ENCODE results near the gene MTX2. TPM values are rescaled to one million over a fixed set of nuclear protein-coding genes. Genes with fewer than 3 reads are reported as not detected.

The MTX2 gene
- 10 to 100 TPM; 27.3 to 30.1 TPM for total RNA-seq

DNA sequence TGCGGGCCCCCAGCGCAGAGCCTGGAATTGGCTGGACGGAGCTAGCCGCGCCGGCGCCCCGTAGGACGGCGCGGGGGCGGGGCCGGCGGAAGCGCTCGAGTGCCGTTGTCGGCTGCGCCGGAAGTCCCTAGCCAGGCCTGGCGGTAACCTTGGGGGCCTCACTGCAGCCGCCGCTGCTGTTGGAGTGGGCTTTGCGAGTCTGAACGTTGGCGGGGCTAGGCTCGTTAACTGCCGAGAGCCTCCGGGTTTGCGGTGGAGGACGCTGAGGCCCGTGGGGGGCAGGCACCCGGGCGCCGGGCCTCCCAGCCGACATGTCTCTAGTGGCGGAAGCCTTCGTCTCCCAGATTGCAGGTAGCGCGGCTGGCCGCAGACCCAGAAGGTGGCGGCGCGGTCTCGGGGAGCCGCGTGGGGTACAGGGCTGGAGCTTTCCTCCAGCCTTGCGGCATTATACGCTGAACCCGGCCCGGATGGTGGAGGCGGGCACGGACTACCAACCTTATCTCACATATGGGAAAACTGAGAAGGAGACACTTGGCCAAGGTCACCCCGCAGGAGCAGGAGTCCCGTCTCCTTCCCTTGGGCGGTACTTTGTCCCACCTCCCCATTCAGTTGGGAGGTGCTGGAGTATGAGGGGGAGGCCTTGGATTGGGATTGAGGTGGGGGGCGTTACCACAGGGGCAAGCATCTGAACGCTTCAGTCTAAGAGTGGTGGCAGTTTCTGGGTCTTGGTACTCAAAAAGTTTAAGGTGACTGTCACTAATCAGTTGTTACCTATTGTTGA is at the start of gene MTX2:
TSS of gene MTX2 (plus strand) at position 124 of the 781 bp plus-strand sequence. CDS start at position 312, 188 bp downstream.
- ChIA-PET POLR2A (interaction anchor here (0.6 kb wide), 1 partner anchor 493 kb away, joined by 3 read pairs; no protein-coding TSS in a partner anchor), CTCF (interaction anchor here (1.1 to 1.8 kb wide), 3 partner anchors 14 to 285 kb away, joined by 3 to 7 read pairs (median 3); no protein-coding TSS in a partner anchor)
- Mint-ChIP-seq H3K27ac (peak within 1 kb of the TSS; percentile 95), H3K27me3 (peaks cover 4% of the 10 kb centered on the region), H3K4me3 (peak within 1 kb of the TSS; percentile 94), H3K4me1 (ENCODE audit: low read depth) (peaks cover 17% of the 10 kb centered on the region), H3K36me3 (ENCODE audit: low read depth) (peaks cover 3% of the 10 kb centered on the region), H3K9me3 (no peaks in the 10 kb centered on the region)
- peak; percentile 82 for DNase-seq
- TF ChIP-seq, protein P1, sequence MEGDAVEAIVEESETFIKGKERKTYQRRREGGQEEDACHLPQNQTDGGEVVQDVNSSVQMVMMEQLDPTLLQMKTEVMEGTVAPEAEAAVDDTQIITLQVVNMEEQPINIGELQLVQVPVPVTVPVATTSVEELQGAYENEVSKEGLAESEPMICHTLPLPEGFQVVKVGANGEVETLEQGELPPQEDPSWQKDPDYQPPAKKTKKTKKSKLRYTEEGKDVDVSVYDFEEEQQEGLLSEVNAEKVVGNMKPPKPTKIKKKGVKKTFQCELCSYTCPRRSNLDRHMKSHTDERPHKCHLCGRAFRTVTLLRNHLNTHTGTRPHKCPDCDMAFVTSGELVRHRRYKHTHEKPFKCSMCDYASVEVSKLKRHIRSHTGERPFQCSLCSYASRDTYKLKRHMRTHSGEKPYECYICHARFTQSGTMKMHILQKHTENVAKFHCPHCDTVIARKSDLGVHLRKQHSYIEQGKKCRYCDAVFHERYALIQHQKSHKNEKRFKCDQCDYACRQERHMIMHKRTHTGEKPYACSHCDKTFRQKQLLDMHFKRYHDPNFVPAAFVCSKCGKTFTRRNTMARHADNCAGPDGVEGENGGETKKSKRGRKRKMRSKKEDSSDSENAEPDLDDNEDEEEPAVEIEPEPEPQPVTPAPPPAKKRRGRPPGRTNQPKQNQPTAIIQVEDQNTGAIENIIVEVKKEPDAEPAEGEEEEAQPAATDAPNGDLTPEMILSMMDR (IDR thresholded peaks at IDR 0.05), result no peak
- ATAC-seq, result peak; percentile 97
- intact Hi-C loops (cut with micrococcal nuclease), result no loop called here

DNA sequence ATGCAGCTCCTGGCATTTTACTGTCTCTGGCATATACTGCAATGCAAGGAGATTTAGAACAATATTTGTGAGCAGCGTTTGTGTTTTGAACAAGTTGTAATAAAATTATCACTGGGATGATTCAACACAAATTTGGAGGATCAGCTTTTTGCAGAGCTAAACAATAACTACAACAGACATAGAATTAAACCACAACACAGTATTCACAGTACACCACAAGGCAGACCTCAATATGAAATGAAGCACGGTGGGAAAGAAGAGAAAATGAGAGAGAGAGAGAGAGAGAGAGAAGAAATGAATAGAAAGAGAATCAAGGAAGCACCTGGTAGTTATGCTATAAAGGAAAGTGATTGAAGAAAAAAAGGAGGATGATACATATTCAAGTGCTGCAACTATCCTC is 41.4 kb upstream of the MTX2 start:
- DNase-seq, result no peak
- POLR2A ChIA-PET, result no interaction called here
- H3K4me3 Mint-ChIP-seq, result no peak overlapping the region
- TF ChIP-seq, protein P1 (IDR thresholded peaks at IDR 0.05), result no peak
- no peaks in the 10 kb centered on the region for H3K9me3 Mint-ChIP-seq
- CTCF ChIA-PET, result no interaction called here
- no peak overlapping the region for H3K27ac Mint-ChIP-seq
- ATAC-seq, result no peak
- no peaks in the 10 kb centered on the region for H3K36me3 Mint-ChIP-seq (ENCODE audit: low read depth)
- no peaks in the 10 kb centered on the region for H3K4me1 Mint-ChIP-seq (ENCODE audit: low read depth)
- intact Hi-C loops (cut with micrococcal nuclease), result no loop called here
- H3K27me3 Mint-ChIP-seq, result peaks cover 44% of the 10 kb centered on the region

DNA sequence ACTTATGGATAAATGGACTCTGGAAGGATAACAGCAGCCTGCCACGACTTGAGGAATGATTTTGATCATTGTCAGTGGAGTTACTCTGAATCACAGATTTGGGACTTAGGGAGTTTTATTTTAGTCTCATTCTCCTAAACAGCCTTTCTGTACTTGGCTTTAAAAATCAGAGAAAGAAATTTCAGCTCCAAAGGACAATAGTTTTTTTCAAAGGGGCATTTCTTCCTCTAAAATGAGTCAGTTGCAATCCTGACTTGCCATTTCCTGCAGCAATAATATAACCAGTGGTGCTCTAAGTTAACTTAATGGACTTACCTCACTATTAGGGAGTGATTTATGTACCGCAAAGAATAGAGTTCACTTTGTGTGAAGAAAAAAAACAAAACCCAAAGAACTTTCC is 35.1 kb upstream of the MTX2 start:
- intact Hi-C loops (cut with micrococcal nuclease), result no loop called here
- ATAC-seq, result no peak

DNA sequence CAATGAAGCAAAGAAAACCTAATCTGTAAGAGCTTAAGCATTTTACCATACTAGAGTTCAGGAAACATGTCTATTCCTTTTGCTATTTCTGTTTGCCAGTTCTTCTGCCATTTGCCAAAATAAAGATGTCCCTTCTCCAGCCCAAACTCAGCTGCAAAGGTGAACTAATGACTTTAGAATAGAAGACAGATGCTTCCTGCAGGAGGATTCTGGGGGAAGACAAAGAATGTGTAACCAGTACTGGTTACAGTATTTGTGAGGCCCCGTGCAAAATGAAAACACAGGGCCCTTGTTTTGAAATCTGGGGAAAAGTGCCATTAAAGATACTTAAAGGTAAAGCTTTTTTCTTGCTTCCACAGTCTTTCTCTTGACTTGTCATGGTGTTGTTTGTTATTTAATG is 34.3 kb upstream of the MTX2 start:
- no peaks in the 10 kb centered on the region for H3K4me1 Mint-ChIP-seq (ENCODE audit: low read depth)
- H3K4me3 Mint-ChIP-seq, result no peak overlapping the region
- H3K9me3 Mint-ChIP-seq, result no peaks in the 10 kb centered on the region
- no peaks in the 10 kb centered on the region for H3K36me3 Mint-ChIP-seq (ENCODE audit: low read depth)
- H3K27ac Mint-ChIP-seq, result no peak overlapping the region
- CTCF ChIA-PET, result interaction anchor here (1.1 to 1.3 kb wide), 2 partner anchors 94 to 220 kb away, joined by 3 read pairs; no protein-coding TSS in a partner anchor
- POLR2A ChIA-PET, result no interaction called here
- peaks cover 33% of the 10 kb centered on the region for H3K27me3 Mint-ChIP-seq
- TF ChIP-seq, protein P1 (IDR thresholded peaks at IDR 0.05), result no peak
- no peak for DNase-seq
- intact Hi-C loops (cut with micrococcal nuclease), result no loop called here
- ATAC-seq, result no peak

More for the DNA sequence above, 35.1 kb upstream of the MTX2 start:
- ChIA-PET CTCF (interaction anchor here (1.1 to 1.3 kb wide), 2 partner anchors 93 to 221 kb away, joined by 3 read pairs; no protein-coding TSS in a partner anchor), POLR2A (no interaction called here)
- no peak for DNase-seq
- Mint-ChIP-seq H3K4me3 (no peak overlapping the region), H3K4me1 (ENCODE audit: low read depth) (no peaks in the 10 kb centered on the region), H3K36me3 (ENCODE audit: low read depth) (no peaks in the 10 kb centered on the region), H3K27ac (no peak overlapping the region), H3K27me3 (peaks cover 36% of the 10 kb centered on the region), H3K9me3 (no peaks in the 10 kb centered on the region)
- TF ChIP-seq, protein P1 (IDR thresholded peaks at IDR 0.05), result no peak

DNA sequence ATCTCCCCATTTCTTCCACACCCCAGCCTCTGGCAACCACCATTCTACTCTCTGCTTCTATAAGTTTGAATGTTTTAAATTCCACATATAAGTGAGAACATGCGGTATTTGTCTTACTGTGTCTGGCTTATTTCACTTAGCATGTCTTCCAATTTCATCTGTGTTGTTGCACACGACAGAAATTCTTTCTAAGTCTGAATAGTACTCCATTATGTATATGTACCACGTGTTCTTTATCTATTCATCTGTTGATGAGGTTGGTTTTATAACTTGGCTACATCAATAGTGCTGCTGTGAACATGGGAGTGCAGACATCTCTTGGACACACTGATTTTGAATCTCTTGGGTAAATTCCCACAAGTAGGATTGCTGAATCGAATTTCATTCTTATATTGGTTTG is 31.8 kb upstream of the MTX2 start:
- POLR2A ChIA-PET, result no interaction called here
- no peak for ATAC-seq
- Mint-ChIP-seq H3K27ac (no peak overlapping the region), H3K27me3 (peaks cover 29% of the 10 kb centered on the region), H3K9me3 (no peaks in the 10 kb centered on the region), H3K36me3 (ENCODE audit: low read depth) (no peaks in the 10 kb centered on the region), H3K4me3 (no peak overlapping the region), H3K4me1 (ENCODE audit: low read depth) (no peaks in the 10 kb centered on the region)
- no peak for DNase-seq
- intact Hi-C loops (cut with micrococcal nuclease), result no loop called here
- CTCF ChIA-PET, result no interaction called here
- TF ChIP-seq, protein P1 (IDR thresholded peaks at IDR 0.05), result no peak
